Activated gamma-delta T cell (primary cell): ENCODE results near the gene GIT1.

Experiments used
- DNase-seq: peaks from one replicate; lab custom pipeline; 2025; lab: John Stamatoyannopoulos, UW

Gene GIT1

GRCh38 chr17:29579866-29580771, 9.3 kb downstream of the GIT1 start:
- peak; percentile 41 for DNase-seq

GRCh38 chr17:29578626-29579485, 10.6 kb downstream of the GIT1 start:
- no peak for DNase-seq

GRCh38 chr17:29577385-29578211, 11.8 kb downstream of the GIT1 start:
- no peak for DNase-seq

DNA sequence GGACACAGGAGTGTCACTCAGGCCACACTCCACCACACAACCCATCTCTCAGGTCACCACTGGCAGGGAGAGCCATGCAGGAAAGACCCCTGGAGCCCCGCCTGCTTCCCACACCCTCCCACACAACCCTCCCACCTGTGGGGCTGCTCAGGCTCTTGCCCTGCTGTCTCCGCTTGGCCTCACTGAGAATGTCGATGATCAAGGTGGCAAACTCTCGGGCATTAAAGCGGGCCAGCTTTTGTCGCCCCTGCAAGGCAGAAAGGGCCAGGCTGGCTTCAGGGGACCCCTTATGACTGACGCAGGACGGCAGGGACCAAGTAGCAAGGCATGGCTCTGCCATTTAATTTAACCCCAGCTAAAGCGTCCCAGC, 12.5 kb downstream of the GIT1 start:
- no peak for DNase-seq

DNA sequence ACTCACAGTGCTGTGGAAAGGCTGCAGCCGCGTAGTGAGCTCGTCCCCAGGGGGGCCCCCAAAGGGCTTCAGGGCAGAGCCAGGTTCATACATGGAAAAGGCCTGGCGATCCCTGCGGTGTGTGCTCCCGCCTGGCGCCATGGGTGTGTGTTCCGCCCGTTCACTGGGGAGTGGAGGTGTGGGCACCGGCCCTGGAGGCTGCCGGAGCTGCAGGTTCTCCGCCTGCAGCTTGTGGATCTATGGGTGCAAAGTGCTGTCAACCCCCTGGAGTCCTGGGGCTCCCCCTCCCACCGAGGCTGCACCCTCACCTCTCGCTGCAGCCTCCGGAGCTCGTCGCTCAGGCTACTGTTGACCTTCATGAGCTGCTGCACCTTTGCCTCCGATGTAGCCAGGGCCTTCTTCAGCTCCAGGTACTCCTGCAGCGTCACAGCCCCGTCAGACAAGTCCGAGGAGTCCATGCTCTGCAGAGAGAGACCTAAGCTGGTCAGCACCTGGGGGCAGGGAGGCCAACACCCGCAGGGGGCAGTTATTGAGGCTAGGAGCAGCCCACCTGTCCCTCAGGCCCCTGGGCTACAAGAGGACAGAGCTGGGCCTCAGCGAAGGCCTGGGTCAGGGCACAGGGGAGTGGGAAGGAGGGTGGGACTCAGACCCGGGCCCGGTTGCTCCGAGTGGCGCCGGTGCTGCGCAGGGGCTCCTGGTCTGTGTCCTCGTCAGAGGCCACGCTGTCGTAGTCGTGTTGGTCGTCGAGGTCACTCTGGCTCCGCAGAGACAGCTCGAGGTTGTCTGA, 13.0 kb downstream of the GIT1 start:
- DNase-seq: no peak

DNA sequence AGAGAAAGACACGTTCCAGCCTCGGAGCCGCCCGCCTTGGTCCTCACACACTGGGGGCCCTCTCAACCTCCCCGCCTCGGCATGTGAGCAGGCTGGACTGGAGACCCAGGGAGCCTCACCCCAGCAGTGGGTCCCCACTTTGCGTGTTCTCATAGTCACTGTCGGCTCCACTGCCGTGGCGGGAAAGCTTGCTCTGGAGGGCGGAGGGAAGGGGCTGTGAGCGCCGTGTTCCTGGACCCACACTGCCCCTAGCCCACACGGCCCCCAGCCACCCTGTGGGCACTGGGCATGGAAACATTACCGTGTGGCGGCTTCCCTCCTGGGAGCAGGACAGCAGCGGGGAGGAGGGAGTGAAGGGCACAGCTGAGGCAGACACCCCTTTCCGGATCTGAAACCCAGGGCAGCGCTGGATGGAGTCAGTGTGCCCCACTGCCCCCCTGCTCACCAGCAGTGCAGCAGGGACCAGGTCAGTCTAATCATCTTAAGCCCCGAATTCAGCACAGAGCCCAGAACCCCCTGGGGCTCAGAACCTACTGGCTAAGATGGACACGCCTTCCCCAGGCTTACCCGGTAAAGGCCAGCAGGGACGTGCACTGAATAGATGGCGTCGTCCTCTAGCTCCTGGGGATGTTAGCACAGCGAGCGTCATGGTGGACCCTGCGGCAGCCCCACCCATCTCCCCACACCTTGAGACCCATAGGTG, 13.8 kb downstream of the GIT1 start:
- DNase-seq: no peak

- no peak for DNase-seq
Measured at GRCh38 chr17:29574732-29575510, 14.5 kb downstream of the GIT1 start.

DNA sequence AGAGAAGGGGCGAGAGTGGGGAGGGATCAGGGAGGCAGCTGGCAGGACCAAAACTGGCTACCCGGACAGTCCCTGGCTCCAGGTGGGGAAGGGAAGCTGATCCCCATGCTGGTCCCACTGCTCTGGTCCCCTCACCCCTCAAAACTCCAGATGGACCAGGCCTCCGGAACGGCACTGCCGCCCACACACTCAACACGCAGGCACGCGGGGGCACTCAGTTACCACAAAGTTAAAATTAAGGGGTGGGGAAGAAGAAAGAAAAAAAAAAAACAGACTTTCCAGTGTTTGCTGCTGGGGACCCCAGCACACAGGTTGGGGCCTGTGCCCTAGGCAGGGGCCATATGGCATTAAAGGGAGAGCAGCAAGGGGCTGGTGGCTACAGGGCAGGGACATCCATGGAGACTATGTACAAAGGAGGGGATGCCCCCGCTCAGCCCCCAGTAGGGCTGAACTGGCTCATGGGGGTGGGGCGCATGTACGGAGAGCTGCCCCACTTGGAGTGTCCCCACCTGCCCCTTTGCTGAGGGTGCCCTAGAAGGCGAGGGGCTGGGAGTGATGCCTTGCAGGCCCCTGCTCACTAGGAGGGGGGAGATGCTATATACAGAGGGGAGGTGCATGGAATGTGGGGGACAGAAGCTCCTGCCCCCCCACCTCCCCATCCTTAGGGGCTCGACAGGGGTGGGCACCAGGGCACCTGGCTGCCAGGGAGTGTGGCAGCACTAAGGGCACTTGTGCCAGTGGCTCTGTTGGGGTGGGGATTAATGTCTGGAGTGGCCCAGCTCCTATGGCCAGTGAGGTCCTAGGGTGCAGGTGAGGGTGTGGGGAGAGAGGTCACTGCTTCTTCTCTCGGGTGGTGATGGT, 15.3 kb downstream of the GIT1 start:
- no peak for DNase-seq

- DNase-seq: no peak
Measured at GRCh38 chr17:29573558-29573869, 15.9 kb downstream of the GIT1 start.

GRCh38 chr17:29572691-29573557, 16.5 kb downstream of the GIT1 start:
- DNase-seq: no peak

DNA sequence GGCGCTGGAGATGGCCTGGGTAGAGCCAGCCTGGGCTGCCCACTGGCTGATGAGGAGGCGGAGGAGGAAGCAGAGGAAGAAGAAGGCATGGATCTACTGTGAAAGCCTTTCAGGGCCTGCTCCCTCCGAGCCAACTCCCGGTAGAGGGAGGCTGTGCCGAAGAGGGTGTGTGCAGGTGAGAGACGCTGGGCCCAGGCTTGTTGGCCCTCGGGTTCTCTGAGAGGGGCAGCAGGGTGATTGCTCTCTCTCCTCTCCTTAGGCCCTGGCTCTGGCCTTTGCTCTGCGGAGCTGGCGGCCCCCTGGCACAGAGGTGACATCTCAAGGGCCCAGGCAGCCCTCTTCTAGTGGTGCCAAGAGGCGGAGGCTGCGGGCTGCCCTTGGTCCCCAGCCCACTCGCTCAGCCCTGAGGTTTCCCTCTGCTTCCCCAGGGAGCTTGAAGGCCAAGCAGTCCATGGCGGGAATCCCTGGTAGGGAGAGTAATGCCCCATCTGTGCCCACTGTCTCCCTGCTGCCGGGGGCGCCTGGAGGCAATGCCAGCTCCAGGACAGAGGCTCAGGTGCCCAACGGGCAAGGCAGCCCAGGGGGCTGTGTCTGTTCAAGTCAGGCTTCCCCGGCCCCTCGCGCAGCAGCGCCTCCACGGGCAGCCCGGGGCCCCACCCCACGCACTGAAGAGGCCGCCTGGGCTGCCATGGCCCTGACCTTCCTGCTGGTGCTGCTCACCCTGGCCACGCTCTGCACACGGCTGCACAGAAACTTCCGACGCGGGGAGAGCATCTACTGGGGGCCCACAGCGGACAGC, 17.4 kb downstream of the GIT1 start:
- no peak for DNase-seq

GRCh38 chr17:29571486-29571882, 18.0 kb downstream of the GIT1 start:
- no peak for DNase-seq

GRCh38 chr17:29570521-29570920, 18.9 kb downstream of the GIT1 start:
- no peak for DNase-seq

- DNase-seq: no peak
Measured at GRCh38 chr17:29569245-29569950, 20.1 kb downstream of the GIT1 start.

- DNase-seq: peak; percentile 82
Measured at GRCh38 chr17:29568331-29569244, 20.9 kb downstream of the GIT1 start, which contains the start of gene TP53I13. Gene TP53I13, plus strand, starts transcription at chr17:29568701. Its CDS starts 58 bp downstream, at chr17:29568759.
